GM12864 (cell line): Measurements from ENCODE around the gene IGDCC3.

ENCODE experiments used
- DNase-seq: peaks from one replicate; pipeline ENCODE4 v3.0.0-alpha.2; 2011; ENCODE audit warnings: low read depth
- H3K4me3 ChIP-seq: 2 replicates; pipeline ENCODE4 v1.5.1; 2011; ENCODE audit warnings: mild to moderate bottlenecking, low read depth, low read length, control low read depth
- CTCF ChIP-seq: IDR thresholded peaks from 2 replicates; pipeline ENCODE4 v1.5.1; 2011; ENCODE audit warnings: low read depth, mild to moderate bottlenecking, moderate library complexity, low read length, control low read depth, inconsistent platforms; ENCODE audit errors: missing control alignments

IGDCC3 gene

GRCh38 chr15:65311760-65312159, 66.0 kb downstream of the IGDCC3 start:
- no peak for TF ChIP-seq CTCF
- DNase-seq, result no peak
- no peak overlapping the region for H3K4me3 ChIP-seq

- no peak overlapping the region for H3K4me3 ChIP-seq
- DNase-seq, result no peak
- TF ChIP-seq CTCF, result no peak
Measured at GRCh38 chr15:65310431-65311137, 67.2 kb downstream of the IGDCC3 start.

GRCh38 chr15:65309882-65310418, 67.9 kb downstream of the IGDCC3 start:
- H3K4me3 ChIP-seq, result no peak overlapping the region
- DNase-seq, result no peak
- TF ChIP-seq CTCF, result no peak

GRCh38 chr15:65307978-65308377, 69.8 kb downstream of the IGDCC3 start:
- no peak for DNase-seq
- no peak for TF ChIP-seq CTCF
- no peak overlapping the region for H3K4me3 ChIP-seq

- no peak overlapping the region for H3K4me3 ChIP-seq
- no peak for DNase-seq
- TF ChIP-seq CTCF, result no peak
Measured at GRCh38 chr15:65306551-65306950, 71.3 kb downstream of the IGDCC3 start.

GRCh38 chr15:65305776-65306175, 72.0 kb downstream of the IGDCC3 start:
- no peak overlapping the region for H3K4me3 ChIP-seq
- no peak for DNase-seq
- no peak for TF ChIP-seq CTCF
